Cardiac muscle cell (in vitro differentiated cells and primary cell): ENCODE data around the gene IFIT3. TPM values are rescaled to one million over a fixed set of nuclear protein-coding genes. Genes with fewer than 3 reads are reported as not detected.
"Not testable (repeated sequence)": the region's sequence is repeated elsewhere in the genome, so short reads cannot be mapped to it uniquely, and the experiment has no call there.

Source experiments
- DNase-seq, 2 donors: peaks; one replicate each; pipeline versions ENCODE4 v3.0.0 to v3.0.0-alpha.2; 2010 to 2017; ENCODE audit warnings: low read depth in 1 of 2, low spot score in 1 of 2
- H3K27ac ChIP-seq: fragments of 200-600 bp; sonication (generic); 2 replicates; pipeline ENCODE4 v1.5.1; 2016
- H3K27me3 ChIP-seq: fragments of 200-600 bp; sonication (generic); 2 replicates; pipeline ENCODE4 v1.6.0; 2016; ENCODE audit warnings: control low read depth
- H3K36me3 ChIP-seq: fragments of 200-600 bp; sonication (generic); 2 replicates; pipeline ENCODE4 v1.5.1; 2016; ENCODE audit warnings: control low read depth
- H3K4me1 ChIP-seq: fragments of 200-600 bp; sonication (generic); 2 replicates; pipeline ENCODE4 v1.8.1; 2017; ENCODE audit warnings: low read depth, mild to moderate bottlenecking, mixed run types
- H3K4me3 ChIP-seq: fragments of 200-600 bp; sonication (generic); 2 replicates; pipeline ENCODE4 v1.5.1; 2016; ENCODE audit warnings: mild to moderate bottlenecking
- H3K9me3 ChIP-seq: fragments of 200-600 bp; sonication (generic); 2 replicates; pipeline ENCODE4 v1.5.1; 2017; ENCODE audit warnings: low read depth, mild to moderate bottlenecking, control low read depth
- CTCF ChIP-seq: IDR thresholded peaks from 2 replicates; pipeline ENCODE4 v1.5.1; 2012; ENCODE audit warnings: low read depth, mild to moderate bottlenecking, low read length
- polyA plus RNA-seq: library from polyadenylated mRNA; unstranded; fragments of >200 nt; fragmentation: Nextera tagmentation; extraction: Ambion mirVana; gene quantifications from 2 replicates; pipeline ENCODE4 v1.2.1, GENCODE V29; 2016
- total RNA-seq: library from RNA; depleted of rRNA; stranded (reverse); fragments of >200 nt; gene quantifications from 2 replicates; pipeline ENCODE4 v1.2.3, GENCODE V29; 2016

The IFIT3 gene
- total and polyA plus RNA-seq, 2 experiments from 2014 or later: 0.24 to 0.70 TPM

- no peak overlapping the region for H3K27ac ChIP-seq
- no peak for TF ChIP-seq CTCF
- no peak overlapping the region for H3K4me3 ChIP-seq
- no peaks in the 10 kb centered on the region for H3K27me3 ChIP-seq
- no peaks in the 10 kb centered on the region for H3K9me3 ChIP-seq
- peaks cover 17% of the 10 kb centered on the region for H3K4me1 ChIP-seq
- DNase-seq: no peak
- H3K36me3 ChIP-seq: no peaks in the 10 kb centered on the region
Measured at GRCh38 chr10:89281606-89282395, 46.0 kb upstream of the IFIT3 start.

GRCh38 chr10:89283025-89283935, 44.5 kb upstream of the IFIT3 start:
- no peak for TF ChIP-seq CTCF
- Histone ChIP-seq H3K27me3 (no peaks in the 10 kb centered on the region), H3K4me1 (peaks cover 17% of the 10 kb centered on the region), H3K27ac (peak overlapping the region; percentile 79), H3K36me3 (no peaks in the 10 kb centered on the region), H3K4me3 (no peak overlapping the region), H3K9me3 (no peaks in the 10 kb centered on the region)
- peak in 1 of 2 donors; percentile 45 for DNase-seq

GRCh38 chr10:89283936-89284475, 43.8 kb upstream of the IFIT3 start:
- Histone ChIP-seq H3K27ac (peak overlapping the region; percentile 79), H3K4me1 (peaks cover 17% of the 10 kb centered on the region), H3K4me3 (no peak overlapping the region), H3K9me3 (no peaks in the 10 kb centered on the region), H3K27me3 (no peaks in the 10 kb centered on the region), H3K36me3 (no peaks in the 10 kb centered on the region)
- no peak for TF ChIP-seq CTCF
- peak; percentile 60 to 94 for DNase-seq

- Histone ChIP-seq H3K27ac (peak overlapping the region; percentile 79), H3K4me1 (peaks cover 17% of the 10 kb centered on the region)
- not testable (repeated sequence) for H3K27me3 ChIP-seq, DNase-seq, H3K4me3 ChIP-seq, H3K9me3 ChIP-seq, H3K36me3 ChIP-seq
Measured at GRCh38 chr10:89284711-89285110, 43.1 kb upstream of the IFIT3 start.

- DNase-seq, H3K27ac ChIP-seq, H3K36me3 ChIP-seq, H3K9me3 ChIP-seq, H3K27me3 ChIP-seq, H3K4me3 ChIP-seq: not testable (repeated sequence)
- H3K4me1 ChIP-seq: peaks cover 17% of the 10 kb centered on the region
Measured at GRCh38 chr10:89285303-89285702, 42.5 kb upstream of the IFIT3 start.

GRCh38 chr10:89294721-89295239, 33.0 kb upstream of the IFIT3 start:
- H3K4me3 ChIP-seq: no peak overlapping the region
- no peaks in the 10 kb centered on the region for H3K4me1 ChIP-seq
- H3K36me3 ChIP-seq: no peaks in the 10 kb centered on the region
- H3K9me3 ChIP-seq: no peaks in the 10 kb centered on the region
- no peak overlapping the region for H3K27ac ChIP-seq
- DNase-seq: no peak
- H3K27me3 ChIP-seq: no peaks in the 10 kb centered on the region
- TF ChIP-seq CTCF: no peak
